ENCODE measurements around the gene GRB10.

The GRB10 gene

GRCh38 chr7:50717181-50717580 lies 65.5 kb downstream of the GRB10 start:
- no peak for DNase-seq

- DNase-seq = no peak
Measured at GRCh38 chr7:50714857-50715256, 67.8 kb downstream of the GRB10 start.

DNA sequence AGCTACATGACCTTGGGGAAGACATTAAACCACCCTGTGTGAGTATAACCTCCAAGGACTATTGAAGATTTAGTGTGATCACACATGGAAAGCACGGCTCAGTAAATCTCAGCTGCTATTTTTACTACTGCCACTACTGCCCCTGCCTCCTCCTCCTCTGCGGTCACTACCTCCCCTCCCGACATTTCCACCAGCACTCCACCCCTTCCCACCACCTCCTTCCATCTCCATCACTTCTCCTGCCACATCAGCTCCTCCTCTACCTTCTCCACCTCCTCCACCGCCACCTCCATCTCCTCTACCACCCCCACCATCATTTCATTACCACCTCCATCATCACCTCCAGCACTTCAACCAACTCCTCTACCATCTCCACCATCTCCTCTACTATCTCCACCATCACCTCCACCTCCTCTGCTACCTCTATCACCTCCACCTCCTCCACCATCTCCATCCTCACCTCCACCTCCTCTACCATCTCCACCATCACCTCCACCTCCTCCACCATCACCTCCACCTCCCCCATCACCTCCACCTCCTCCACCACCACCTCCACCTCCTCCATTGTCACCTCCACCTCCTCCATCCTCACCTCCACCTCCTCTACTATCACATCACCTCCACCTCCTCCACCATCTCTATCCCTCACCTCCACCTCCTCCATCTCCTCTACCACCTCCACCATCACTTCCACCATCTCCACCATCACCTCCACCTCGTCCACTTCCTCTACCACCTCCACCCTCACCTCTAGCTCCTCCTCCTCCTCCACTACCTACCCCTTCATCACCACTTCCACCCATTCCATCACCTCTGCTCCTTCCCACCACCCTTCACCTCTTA lies 69.4 kb downstream of the GRB10 start:
- no peak for DNase-seq

GRCh38 chr7:50712252-50713122 lies 70.2 kb downstream of the GRB10 start:
- no peak for DNase-seq

DNA sequence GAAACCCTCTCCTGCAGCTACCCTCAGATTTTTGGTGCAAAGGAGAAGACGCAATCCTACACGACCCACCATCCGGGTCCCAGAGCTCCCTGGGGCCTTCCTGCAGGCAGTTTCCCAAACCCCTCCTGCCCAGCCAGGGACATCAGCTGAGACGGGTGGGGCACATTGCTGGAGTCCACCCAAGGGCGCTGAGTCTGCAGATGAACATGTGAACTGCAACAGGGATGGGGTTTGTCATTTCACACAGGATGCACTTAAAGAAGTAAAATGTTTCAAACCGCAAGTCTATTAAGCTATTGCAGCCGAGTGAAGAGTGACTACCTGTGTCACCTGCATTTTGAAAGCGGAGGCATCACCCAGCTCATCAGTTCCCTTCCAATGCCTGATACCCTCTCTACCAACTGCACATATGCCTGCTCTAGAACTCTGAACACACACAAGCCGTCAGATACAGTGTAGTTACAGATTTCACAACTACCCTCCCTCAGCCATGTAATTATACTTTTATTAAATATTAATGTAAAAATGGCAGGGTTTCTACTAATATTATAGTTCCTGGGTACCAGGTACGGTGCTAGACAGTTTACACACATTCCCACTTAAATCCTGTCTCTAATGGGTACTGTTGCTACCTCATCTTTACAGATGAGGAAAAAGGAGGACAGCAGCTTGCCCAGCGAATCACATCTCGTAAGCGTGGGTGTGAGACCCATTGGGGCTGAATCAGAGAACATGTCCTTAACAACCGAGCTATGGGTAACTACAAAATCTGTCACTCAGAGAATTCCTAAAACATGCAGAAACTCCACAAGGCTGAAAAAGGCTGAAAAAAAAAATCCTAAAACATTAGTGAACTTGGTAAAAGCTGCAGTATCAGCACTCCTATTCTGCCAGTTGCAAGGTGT lies 71.2 kb downstream of the GRB10 start:
- DNase-seq = no peak

DNA sequence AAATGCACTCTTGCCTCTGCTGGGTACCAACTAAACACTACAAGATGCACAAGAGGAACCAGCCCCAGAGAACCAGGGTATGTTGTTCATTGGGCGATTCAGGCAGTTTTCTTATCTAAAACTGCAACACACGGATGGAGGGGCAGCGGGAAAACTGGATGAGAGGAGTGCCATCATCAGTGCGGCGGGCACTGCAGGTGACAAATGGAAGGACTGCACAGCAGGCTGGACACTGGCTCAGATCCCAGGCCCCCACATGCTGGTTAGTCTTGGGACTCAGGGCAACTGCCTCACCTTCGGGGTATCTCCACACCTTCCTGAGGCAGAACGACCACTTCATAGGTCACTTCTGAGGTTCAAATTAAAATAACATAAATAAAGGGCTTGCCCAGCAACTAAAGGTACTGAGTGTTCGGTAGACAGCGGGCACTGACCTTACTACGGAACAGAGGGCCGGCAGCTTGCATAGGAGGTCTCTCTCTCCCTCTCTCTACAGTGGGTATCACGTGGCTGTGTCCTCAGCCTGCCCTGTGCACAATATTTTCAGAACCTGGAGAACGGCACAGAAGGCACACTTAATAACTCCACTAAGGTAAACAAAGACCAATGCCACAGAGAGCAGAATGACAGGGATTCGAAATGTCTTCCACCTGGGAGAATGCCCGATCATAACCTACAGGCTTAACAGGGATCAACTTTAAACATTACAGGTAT lies 72.1 kb downstream of the GRB10 start:
- no peak for DNase-seq

DNA sequence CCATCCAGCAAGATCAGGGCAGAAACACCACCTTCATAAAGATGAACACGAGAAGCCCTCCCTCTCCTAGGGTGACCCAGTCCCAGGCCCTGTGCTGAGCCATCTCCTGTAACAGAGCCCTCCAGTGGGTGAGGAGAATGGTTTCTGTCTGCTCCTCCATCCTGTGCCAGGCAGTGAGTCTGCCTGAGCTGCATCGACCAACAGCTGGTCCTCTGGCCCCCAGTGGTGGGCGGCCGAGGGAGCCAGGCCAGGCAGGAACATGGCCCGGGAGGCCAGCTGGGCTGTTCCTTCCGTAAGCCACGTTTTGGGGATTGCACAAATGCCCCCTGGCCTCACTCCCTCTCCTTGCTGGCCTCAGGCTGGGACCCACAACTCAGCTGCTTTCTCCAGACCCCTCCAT lies 73.5 kb downstream of the GRB10 start:
- no peak for DNase-seq

DNA sequence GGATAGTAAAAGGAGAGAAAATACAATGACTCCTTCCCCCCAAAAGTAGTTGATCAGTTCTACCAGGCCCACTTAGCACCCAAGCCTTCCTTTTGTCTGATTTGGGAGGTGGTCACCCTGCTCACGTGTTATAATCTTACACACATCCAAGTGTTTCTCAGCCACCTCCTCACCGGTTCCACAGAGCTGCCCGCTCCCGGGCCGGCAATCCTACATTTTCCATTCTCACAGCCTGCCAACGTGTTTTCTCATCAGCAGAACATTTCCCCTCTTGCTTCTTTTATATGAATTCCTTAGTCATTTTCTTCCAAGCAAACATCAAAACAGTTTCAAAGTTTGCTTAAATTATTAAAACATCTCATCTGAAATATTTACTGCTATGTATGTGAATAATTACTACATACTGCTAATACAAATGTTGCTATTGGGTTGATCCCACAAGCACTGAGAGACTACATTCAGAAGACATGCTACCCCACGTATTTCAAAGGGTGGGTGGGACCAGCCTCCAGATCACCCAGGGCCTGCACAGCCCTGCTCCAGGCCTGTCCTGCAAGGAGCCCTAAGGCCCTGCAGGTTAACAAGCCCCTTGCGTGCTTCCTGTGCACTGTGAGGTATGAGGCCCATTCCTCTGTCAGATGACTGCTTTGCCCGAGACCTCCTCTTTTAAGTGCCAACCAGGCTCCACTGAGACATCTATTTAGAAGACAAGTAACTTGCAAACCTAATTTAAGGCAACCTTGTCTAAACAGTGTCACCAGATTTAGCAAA lies 75.3 kb downstream of the GRB10 start:
- DNase-seq = no peak

DNA sequence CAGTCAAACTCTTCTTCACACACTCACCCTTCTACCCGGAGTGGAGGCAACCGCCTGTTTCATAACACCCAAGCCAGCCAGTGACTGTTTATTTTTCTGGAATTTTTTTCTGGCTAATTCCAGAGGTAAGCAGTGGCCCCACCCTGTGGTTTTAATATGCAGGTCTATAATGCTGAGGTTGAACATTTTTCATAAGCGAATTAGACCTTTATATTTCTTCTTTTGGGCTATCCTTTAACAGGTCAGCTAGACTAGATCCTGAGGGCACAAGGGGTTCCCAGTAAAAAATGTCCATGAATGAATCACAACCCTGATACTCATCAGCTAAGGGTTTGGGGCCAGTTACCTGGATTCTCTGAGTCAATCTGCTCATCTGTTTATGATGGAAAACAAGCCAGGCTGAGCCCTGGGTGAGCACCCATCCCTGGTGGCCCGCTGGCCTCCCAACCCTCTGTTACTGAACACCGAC lies 76.2 kb downstream of the GRB10 start:
- no peak for DNase-seq

- no peak for DNase-seq
Measured at GRCh38 chr7:50704844-50705243, 77.9 kb downstream of the GRB10 start.

- DNase-seq = no peak
Measured at GRCh38 chr7:50703654-50704053, 79.0 kb downstream of the GRB10 start.

GRCh38 chr7:50699143-50699542 lies 83.6 kb downstream of the GRB10 start:
- no peak for DNase-seq

DNA sequence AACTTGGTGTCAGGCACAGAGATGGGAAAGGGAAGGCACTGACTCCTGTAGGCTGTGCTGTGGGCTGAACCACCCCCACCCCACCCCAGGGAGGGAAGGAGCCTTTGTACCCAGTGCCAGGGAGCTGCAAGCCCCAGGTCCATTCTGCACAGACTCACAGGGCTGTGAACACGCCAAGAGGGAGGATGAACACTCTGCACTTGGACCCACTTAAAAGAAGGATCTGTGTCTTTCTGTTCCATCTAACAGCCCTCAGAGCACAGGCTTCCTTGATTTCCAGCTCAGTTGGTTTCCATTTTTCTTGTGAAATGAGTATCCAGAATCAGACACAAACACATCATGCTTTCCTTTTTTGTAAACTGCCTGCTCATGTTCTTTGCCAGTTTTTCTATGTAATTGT lies 84.9 kb downstream of the GRB10 start:
- no peak for DNase-seq

DNA sequence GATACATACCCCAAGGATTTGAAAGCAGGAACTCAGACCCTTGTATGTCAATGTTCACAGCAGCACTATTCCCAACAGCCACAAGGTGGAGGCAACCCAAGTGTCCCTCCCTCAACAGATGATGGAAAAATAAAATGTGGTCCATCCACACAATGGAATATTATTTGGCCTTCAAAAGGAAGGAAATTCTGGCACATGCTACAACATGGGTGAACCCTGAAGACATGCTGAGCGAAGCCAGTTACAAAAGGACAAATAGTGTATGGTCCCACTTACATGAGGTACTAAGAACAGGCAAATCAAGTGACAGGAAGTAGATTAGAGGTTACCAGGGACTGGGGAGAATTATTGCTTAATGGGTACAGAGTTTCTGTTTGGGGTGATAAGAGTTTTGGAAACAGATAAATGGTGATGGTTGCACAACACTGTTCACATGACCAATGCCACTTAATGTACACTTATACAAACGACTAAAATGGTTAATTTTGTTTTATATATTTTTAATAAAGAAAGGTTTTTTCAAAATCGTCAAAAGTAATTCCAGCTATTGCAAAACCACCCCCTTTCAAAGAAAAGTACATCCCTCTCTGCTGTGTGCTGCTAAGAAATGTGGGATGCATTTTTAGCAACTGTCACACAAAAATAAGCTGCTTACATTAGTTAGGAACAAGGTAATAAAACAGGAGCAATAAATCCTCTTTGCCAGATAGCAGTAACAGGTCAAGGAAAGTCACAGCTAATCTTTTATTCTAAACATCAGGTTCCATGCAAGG lies 85.7 kb downstream of the GRB10 start:
- DNase-seq = no peak

GRCh38 chr7:50695026-50695425 lies 87.7 kb downstream of the GRB10 start:
- no peak for DNase-seq

DNA sequence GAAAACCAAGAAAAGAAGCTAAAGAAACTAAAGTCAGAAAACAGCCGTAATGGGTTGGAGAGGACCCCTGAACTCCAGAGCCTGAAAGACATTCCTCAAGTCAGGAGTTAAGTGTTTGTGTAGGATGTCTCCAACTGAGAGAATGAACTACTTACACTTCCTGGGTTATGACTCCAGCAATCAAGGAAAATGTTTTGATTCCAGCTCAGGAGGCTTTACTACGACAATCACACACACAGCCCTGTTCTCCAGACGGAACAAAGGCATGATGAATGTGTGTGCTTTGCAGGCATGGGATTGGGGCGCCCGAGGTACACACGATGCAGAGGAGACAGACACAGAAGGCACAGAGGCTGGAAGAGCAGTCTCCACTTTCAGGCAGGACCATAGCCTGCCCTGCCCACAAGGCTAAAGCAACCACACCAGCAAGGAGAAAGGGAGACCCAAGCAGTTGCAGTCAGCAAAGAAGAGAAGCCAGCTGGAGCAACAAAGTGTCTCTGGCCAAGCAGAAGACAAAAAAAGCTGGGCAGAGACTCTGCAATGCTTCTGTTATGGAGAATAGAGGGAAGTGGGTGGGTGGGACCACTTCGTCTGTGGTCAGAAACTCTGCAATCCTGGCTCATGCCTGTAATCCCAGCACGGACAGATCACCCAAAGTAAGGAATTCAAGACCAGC lies 89.1 kb downstream of the GRB10 start:
- DNase-seq = no peak

DNA sequence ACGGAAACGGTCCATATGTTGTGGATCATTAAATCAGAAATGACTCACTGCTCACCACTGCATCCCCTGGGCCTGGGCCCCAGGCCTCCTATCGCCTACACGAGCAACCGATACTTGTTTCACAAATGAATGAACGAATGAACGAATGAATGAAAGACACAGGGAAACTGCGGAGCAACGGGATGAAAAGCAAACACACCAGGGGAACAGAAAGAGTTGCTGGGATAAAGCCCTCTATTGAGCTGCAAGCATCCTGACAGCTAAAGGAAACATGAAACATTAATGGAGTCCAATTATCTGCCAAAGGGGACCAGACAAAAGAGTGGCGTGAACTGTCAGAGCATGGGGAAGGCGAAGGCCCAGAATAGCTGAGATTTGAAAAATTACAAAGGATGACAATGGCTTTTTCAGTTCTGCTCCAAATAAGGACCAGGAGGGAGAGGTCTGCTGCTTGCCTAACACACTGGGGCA lies 92.1 kb downstream of the GRB10 start:
- no peak for DNase-seq

GRCh38 chr7:50688226-50688590 lies 94.5 kb downstream of the GRB10 start:
- no peak for DNase-seq

DNA sequence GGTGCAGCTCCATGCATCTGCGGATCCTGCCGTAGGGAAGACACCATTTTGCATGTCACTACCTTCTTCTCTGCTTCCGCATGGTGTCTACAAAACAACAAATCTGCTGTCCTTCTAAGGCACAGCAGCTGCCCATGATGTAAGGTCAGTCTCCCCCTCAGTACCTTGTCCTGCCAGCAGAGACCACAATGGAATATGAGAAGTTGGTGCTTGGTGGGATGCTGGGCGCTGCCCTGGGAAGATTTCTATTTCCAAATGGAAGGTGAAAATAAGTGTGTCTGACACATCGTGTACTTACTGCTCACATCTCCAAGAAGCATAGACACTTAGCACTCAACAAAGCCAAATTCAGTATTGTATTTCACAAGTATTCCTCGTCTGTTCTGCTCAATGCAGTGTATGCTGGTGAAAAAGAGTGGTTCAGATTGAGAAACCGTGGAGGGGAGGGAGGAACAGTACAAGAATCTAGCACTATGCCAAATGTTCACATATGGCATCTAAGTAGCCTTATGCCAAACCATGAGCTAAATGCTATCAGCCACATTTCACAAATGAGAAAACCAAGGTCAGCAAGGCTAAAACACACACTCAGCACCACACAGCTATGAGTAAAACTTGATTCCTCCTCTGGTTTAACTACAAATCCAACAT lies 95.0 kb downstream of the GRB10 start:
- no peak for DNase-seq
